MCF 10A (cell line): ENCODE data around the gene TMEM238. TPM values are rescaled to one million over a fixed set of nuclear protein-coding genes. Genes with fewer than 3 reads are reported as not detected.
"Not testable (repeated sequence)": the region's sequence is repeated elsewhere in the genome, so short reads cannot be mapped to it uniquely, and the experiment has no call there.

ENCODE experiments used
- BruUV-seq: library from RNA; stranded (reverse); fragments of 400-500 nt; replicated peaks from 2 replicates; lab custom pipeline; 2021; lab: Mats Ljungman, UMichigan
- CTCF ChIA-PET: fragments of 300-600 bp; sonication (Branson Sonifier 250); formaldehyde crosslinking; extraction: SDS; loops from one replicate; lab custom pipeline; 2021; ENCODE audit warnings: antibody characterized with exemption, inconsistent platforms; lab: Yijun Ruan, JAX
- POLR2A ChIA-PET: fragments of 300-600, 350-650 bp; sonication (Branson Sonifier 250); formaldehyde crosslinking; extraction: SDS; loops from one replicate; lab custom pipeline; 2020; ENCODE audit warnings: antibody characterized with exemption, inconsistent platforms; lab: Yijun Ruan, JAX
- DNase-seq: peaks from one replicate; pipeline ENCODE4 v3.0.0-alpha.2; 2018; ENCODE audit not compliant: unreplicated experiment
- H3K27ac Mint-ChIP-seq: one replicate; pipeline ENCODE4 v1.8.0; 2022; ENCODE audit warnings: mild to moderate bottlenecking, low read depth, mixed read lengths; ENCODE audit not compliant: unreplicated experiment
- H3K27me3 Mint-ChIP-seq: one replicate; pipeline ENCODE4 v1.8.0; 2022; ENCODE audit warnings: mixed read lengths; ENCODE audit not compliant: insufficient read depth, unreplicated experiment
- H3K36me3 Mint-ChIP-seq: one replicate; pipeline ENCODE4 v1.8.0; 2022; ENCODE audit warnings: mild to moderate bottlenecking, moderate library complexity, mixed read lengths; ENCODE audit not compliant: insufficient read depth, unreplicated experiment
- H3K4me1 Mint-ChIP-seq: one replicate; pipeline ENCODE4 v1.8.0; 2022; ENCODE audit warnings: mixed read lengths; ENCODE audit not compliant: insufficient read depth, unreplicated experiment
- H3K4me3 Mint-ChIP-seq: one replicate; pipeline ENCODE4 v1.8.0; 2022; ENCODE audit warnings: mild to moderate bottlenecking, moderate library complexity, mixed read lengths; ENCODE audit not compliant: unreplicated experiment
- H3K9me3 Mint-ChIP-seq: one replicate; pipeline ENCODE4 v1.8.0; 2022; ENCODE audit warnings: mixed read lengths; ENCODE audit not compliant: unreplicated experiment
- intact Hi-C: fragments of 100-400 bp; cut with micrococcal nuclease; formaldehyde crosslinking; loops from 2 replicates; pipeline ENCODE4 v1.14.1; 2022
- total RNA-seq: library from RNA; stranded (reverse); gene quantifications from 2 replicates; pipeline ENCODE4 v1.2.3, GENCODE V29; 2022
- TF ChIP-seq, protein P1 (sequence below): fragments of 200-600 bp; IDR thresholded peaks from one replicate; pipeline ENCODE4 v1.8.0; 2022; ENCODE audit warnings: antibody characterized with exemption, mild to moderate bottlenecking; ENCODE audit not compliant: unreplicated experiment

TMEM238 gene
- total RNA-seq, 1 experiment from 2014 or later, result 14.9 TPM

DNA sequence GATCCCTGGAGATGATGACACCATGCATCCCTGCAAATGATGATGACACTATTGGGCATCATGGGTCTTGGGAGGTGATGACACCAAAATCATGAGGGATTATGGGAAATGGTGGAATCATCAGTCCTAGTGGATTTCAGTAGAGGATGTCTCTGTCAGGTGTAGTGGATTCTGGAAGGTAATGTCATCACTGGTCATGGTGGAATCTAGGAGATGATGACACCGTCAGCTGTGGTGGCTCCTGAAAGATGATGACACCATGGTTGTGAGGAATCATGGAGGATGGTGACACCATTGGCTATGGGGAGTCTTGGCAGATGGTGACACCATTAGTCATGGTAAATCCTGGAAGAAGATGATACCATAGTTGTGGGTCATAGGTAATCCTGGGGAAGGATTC lies 47.1 kb upstream of the TMEM238 start:
- Mint-ChIP-seq H3K9me3 (no peaks in the 10 kb centered on the region), H3K27ac (no peak overlapping the region), H3K27me3 (no peaks in the 10 kb centered on the region), H3K4me3 (no peak overlapping the region), H3K4me1 (no peaks in the 10 kb centered on the region), H3K36me3 (no peaks in the 10 kb centered on the region)
- POLR2A ChIA-PET, result no interaction called here
- TF ChIP-seq, protein P1, sequence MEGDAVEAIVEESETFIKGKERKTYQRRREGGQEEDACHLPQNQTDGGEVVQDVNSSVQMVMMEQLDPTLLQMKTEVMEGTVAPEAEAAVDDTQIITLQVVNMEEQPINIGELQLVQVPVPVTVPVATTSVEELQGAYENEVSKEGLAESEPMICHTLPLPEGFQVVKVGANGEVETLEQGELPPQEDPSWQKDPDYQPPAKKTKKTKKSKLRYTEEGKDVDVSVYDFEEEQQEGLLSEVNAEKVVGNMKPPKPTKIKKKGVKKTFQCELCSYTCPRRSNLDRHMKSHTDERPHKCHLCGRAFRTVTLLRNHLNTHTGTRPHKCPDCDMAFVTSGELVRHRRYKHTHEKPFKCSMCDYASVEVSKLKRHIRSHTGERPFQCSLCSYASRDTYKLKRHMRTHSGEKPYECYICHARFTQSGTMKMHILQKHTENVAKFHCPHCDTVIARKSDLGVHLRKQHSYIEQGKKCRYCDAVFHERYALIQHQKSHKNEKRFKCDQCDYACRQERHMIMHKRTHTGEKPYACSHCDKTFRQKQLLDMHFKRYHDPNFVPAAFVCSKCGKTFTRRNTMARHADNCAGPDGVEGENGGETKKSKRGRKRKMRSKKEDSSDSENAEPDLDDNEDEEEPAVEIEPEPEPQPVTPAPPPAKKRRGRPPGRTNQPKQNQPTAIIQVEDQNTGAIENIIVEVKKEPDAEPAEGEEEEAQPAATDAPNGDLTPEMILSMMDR, result no peak
- intact Hi-C loops, result no loop called here
- BruUV-seq, result no TSS peak
- DNase-seq, result no peak
- CTCF ChIA-PET, result no interaction called here

DNA sequence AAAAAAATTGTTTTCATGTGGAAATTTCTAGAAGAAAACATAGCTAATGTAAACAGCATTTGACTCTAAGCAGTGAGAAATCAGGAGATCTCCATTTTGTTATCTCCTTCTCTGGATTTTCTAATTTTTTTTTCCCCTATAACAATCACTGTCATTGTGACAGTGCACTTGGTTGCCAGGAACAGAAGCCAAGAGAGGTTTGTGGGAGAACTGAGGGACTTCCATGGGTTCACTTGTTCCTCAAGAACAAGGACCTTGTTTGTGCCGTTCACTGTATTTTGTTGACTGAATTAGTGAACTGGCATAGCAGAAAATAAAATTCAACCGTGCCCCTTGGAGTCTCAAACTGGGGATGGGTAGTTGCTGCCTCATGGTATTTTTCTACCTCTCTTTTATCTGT lies 42.0 kb upstream of the TMEM238 start:
- ChIA-PET CTCF (interaction anchor here (0.7 to 1.6 kb wide), 2 partner anchors 41 to 174 kb away, joined by 3 to 4 read pairs; partner anchors contain the start of gene FIZ1), POLR2A (interaction anchor here (1.0 kb wide), 1 partner anchor 11 kb away, joined by 3 read pairs; no protein-coding TSS in a partner anchor)
- DNase-seq, result no peak
- no peak overlapping the region for H3K27ac Mint-ChIP-seq
- H3K4me3 Mint-ChIP-seq, result no peak overlapping the region
- H3K9me3 Mint-ChIP-seq, result no peaks in the 10 kb centered on the region
- intact Hi-C loops, result no loop called here
- H3K4me1 Mint-ChIP-seq, result no peaks in the 10 kb centered on the region
- peaks cover 12% of the 10 kb centered on the region for H3K27me3 Mint-ChIP-seq
- no TSS peak for BruUV-seq
- no peaks in the 10 kb centered on the region for H3K36me3 Mint-ChIP-seq
- TF ChIP-seq, protein P1, result no peak

DNA sequence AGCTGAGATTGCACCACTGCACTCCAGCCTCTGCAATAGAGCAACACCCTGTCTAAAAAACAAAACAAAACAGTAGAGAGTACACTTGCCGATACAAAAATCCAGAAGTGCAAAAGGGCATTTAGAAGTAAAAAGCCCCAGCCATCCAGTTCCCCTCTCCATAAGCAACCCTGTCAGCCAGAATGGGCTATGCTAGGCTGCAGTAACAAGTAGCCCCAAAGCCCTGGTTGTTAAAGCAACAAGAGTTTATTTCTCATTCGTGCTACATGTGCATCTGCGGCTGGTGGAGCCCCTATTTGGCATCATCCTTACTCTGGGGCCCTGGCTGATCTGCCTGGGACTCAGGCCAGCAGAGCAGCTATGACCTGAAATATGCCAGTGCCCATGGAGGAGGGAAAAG lies 40.4 kb upstream of the TMEM238 start:
- BruUV-seq, result no TSS peak
- DNase-seq, result no peak
- H3K27ac Mint-ChIP-seq, result no peak overlapping the region
- H3K4me1 Mint-ChIP-seq, result no peaks in the 10 kb centered on the region
- no peaks in the 10 kb centered on the region for H3K9me3 Mint-ChIP-seq
- POLR2A ChIA-PET, result interaction anchor here (1.0 kb wide), 1 partner anchor 13 kb away, joined by 3 read pairs; no protein-coding TSS in a partner anchor
- no peaks in the 10 kb centered on the region for H3K36me3 Mint-ChIP-seq
- CTCF ChIA-PET, result interaction anchor here (0.9 to 1.3 kb wide), 3 partner anchors 25 to 289 kb away, joined by 3 to 6 read pairs (median 3); no protein-coding TSS in a partner anchor
- peaks cover 12% of the 10 kb centered on the region for H3K27me3 Mint-ChIP-seq
- H3K4me3 Mint-ChIP-seq, result no peak overlapping the region
- TF ChIP-seq, protein P1, result no peak
- intact Hi-C loops, result no loop called here

DNA sequence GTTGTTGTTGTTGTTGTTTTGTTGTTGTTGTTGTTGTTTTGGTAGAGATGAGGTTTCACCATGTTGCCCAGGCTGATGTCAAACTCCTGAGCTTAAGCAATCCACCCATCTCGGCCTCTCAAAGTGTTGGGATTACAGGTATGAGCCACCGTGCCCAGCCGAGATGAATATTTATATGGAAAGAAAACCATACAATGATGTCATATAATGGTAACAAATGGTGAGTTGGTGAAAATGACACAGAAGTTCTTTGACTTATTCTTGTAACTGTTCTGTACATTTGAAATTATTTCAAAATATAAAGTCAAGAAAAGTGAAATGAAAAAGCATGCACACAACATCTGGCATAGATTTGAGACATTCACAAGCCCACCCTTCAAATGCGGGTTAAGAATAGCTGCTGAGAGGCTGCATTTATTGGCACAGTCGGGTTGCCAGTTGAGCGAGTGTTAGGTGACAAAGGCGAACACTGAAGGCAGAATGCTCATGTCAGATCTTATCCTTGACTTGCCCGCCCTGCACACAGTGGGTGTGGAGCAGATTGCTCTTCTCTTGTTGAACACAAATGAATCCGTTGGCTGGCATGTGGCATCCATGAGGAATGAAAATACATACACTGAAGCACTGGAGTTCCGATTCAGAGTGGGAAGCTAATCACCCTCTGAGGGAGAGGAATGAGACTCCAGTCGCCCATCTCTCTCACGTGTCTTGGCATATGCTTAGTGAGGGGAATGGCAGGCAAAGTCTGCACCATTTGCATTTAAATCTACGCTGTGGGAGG lies 39.3 kb upstream of the TMEM238 start:
- intact Hi-C loops, result no loop called here
- Mint-ChIP-seq H3K4me1 (no peaks in the 10 kb centered on the region), H3K4me3 (no peak overlapping the region), H3K36me3 (no peaks in the 10 kb centered on the region), H3K9me3 (no peaks in the 10 kb centered on the region), H3K27me3 (peaks cover 12% of the 10 kb centered on the region), H3K27ac (no peak overlapping the region)
- no peak for DNase-seq
- TF ChIP-seq, protein P1, result no peak
- ChIA-PET POLR2A (interaction anchor here (1.0 kb wide), 1 partner anchor 14 kb away, joined by 3 read pairs; no protein-coding TSS in a partner anchor), CTCF (interaction anchor here (0.9 kb wide), 1 partner anchor 288 kb away, joined by 3 read pairs; no protein-coding TSS in a partner anchor)
- BruUV-seq, result no TSS peak

DNA sequence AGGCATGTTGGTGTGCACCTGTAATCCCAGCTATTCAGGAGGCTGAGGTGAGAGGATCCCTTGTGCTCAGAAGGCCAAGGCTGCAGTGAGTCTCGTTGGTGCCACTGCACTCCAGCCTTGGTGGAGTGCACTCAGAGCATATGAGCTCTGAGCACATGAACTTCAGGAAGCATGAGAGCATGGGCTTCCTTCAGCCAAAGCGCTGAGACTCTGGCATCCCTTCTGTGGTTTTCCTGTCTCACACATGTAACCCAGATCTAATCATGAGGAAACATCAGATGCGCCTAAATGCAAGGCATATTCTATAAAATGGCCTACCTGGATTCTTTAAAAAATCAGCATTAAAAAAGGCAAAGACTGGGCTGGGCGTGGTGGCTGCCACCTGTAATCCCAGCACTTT lies 37.2 kb upstream of the TMEM238 start:
- DNase-seq, H3K4me1 Mint-ChIP-seq, BruUV-seq, intact Hi-C loops, POLR2A ChIA-PET, H3K27ac Mint-ChIP-seq, H3K36me3 Mint-ChIP-seq, H3K9me3 Mint-ChIP-seq, H3K4me3 Mint-ChIP-seq: not testable (repeated sequence)
- peaks cover 12% of the 10 kb centered on the region for H3K27me3 Mint-ChIP-seq
- CTCF ChIA-PET, result interaction anchor here (0.6 kb wide), 2 partner anchors 38 to 118 kb away, joined by 3 read pairs; no protein-coding TSS in a partner anchor
